Mammary epithelial cell (primary cell): ENCODE measurements around the gene ETFB.

Experiments used
- EZH2 ChIP-seq: IDR thresholded peaks from 2 replicates; pipeline ENCODE4 v1.6.1; 2012; ENCODE audit warnings: low read length, inconsistent platforms, borderline replicate concordance
- TF ChIP-seq, protein P1 (sequence below), 2 donors: IDR thresholded peaks in 1 of 2; conservative IDR thresholded peaks in 1 of 2; 2 replicates each; pipeline ENCODE4 v1.5.1; 2011 to 2012; ENCODE audit warnings: inconsistent platforms in 2 of 2, low read length in 2 of 2, mild to moderate bottlenecking in 2 of 2, control low read depth in 1 of 2, low read depth in 1 of 2; ENCODE audit not compliant: insufficient read depth in 1 of 2; ENCODE audit errors: extremely low read depth in 1 of 2

DNA sequence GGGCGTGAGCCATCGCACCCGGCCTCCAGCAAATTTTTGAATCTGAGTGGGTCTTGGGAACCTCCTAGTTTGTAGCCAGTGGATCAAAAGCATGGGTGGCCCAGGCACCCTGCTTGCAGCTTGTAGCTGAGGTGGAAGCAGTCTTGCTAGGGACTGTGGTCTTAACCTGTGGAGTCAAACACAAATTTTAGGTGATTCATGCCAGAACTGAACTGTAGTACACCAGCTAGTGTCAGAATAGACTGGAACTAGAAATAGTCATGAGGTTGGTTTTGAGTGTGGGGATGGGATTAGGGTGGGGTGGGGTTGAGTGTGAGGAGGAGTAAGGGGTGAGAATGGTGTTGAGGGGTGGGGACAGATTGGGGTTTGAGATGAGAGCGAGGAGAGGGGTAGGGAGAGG, 15.8 kb upstream of the ETFB start:
- TF ChIP-seq, protein P1, sequence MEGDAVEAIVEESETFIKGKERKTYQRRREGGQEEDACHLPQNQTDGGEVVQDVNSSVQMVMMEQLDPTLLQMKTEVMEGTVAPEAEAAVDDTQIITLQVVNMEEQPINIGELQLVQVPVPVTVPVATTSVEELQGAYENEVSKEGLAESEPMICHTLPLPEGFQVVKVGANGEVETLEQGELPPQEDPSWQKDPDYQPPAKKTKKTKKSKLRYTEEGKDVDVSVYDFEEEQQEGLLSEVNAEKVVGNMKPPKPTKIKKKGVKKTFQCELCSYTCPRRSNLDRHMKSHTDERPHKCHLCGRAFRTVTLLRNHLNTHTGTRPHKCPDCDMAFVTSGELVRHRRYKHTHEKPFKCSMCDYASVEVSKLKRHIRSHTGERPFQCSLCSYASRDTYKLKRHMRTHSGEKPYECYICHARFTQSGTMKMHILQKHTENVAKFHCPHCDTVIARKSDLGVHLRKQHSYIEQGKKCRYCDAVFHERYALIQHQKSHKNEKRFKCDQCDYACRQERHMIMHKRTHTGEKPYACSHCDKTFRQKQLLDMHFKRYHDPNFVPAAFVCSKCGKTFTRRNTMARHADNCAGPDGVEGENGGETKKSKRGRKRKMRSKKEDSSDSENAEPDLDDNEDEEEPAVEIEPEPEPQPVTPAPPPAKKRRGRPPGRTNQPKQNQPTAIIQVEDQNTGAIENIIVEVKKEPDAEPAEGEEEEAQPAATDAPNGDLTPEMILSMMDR (conservative IDR thresholded peaks at IDR 0.05 in 1 of 2, IDR thresholded peaks at IDR 0.05 in 1 of 2; ENCODE audit: extremely low read depth in 1 of 2, insufficient read depth in 1 of 2, low read depth in 1 of 2, low read length in 2 of 2): no peak
- TF ChIP-seq EZH2: no peak
